B cell (primary cell): ENCODE data around the gene LRRC66. TPM values are rescaled to one million over a fixed set of nuclear protein-coding genes. Genes with fewer than 3 reads are reported as not detected.

ENCODE experiments used
- ATAC-seq: fragments of 200-7000 bp; cut with Tn5 transposase; one replicate; pipeline ENCODE4 v1.10.0; 2021; ENCODE audit warnings: low read depth, mild to moderate bottlenecking, moderate number of reproducible peaks, moderate library complexity
- CTCF ChIA-PET: fragments of 350-600 bp; sonication (Branson Sonifier 250); formaldehyde crosslinking; loops from one replicate; lab custom pipeline; 2021; ENCODE audit warnings: antibody characterized with exemption, inconsistent platforms; lab: Charles Lee
- POLR2A ChIA-PET: fragments of 350-600 bp; sonication (Branson Sonifier 250); formaldehyde crosslinking; loops from one replicate; lab custom pipeline; 2021; ENCODE audit warnings: antibody characterized with exemption; lab: Charles Lee
- DNase-seq: peaks from one replicate; pipeline ENCODE4 v3.0.0; 2013
- H2AFZ ChIP-seq: 2 replicates; pipeline ENCODE4 v1.6.1; 2012; ENCODE audit warnings: mild to moderate bottlenecking, low read depth, low read length; ENCODE audit not compliant: insufficient read depth, poor library complexity, severe bottlenecking
- H3K27ac ChIP-seq, 2 donors: 1 replicate in 1 of 2; 2 replicates in 1 of 2; pipeline ENCODE4 v1.5.1; 2012 to 2013; ENCODE audit warnings: low read length in 2 of 2, mild to moderate bottlenecking in 2 of 2, moderate library complexity in 1 of 2
- H3K27me3 ChIP-seq, 4 experiments: fragments of 200-600 bp in 1 of 4; sonication (generic) in 1 of 4; replicated peaks in 1 of 4; 1 replicate in 2 of 4; 2 replicates in 2 of 4; pipeline versions ENCODE4 v1.6.1 to v1.7.0; 2013 to 2016; ENCODE audit warnings: low read length in 3 of 4, mild to moderate bottlenecking in 2 of 4, mixed read lengths in 1 of 4, moderate library complexity in 1 of 4; ENCODE audit not compliant: insufficient read depth in 4 of 4, control insufficient read depth in 3 of 4; ENCODE audit errors: control extremely low read depth in 1 of 4
- H3K36me3 ChIP-seq, 2 experiments: replicated peaks in 1 of 2; 1 replicate in 1 of 2; 2 replicates in 1 of 2; pipeline versions ENCODE4 v1.6.1 to v1.7.1; 2013; ENCODE audit warnings: low read length in 1 of 2; ENCODE audit not compliant: insufficient read depth in 2 of 2, control insufficient read depth in 1 of 2; ENCODE audit errors: control extremely low read depth in 1 of 2, extremely low read depth in 1 of 2
- H3K4me1 ChIP-seq, 2 donors: fragments of 200-600 bp in 1 of 2; sonication (generic) in 1 of 2; 1 replicate in 1 of 2; 2 replicates in 1 of 2; pipeline versions ENCODE4 v1.5.1 to v1.6.1; 2013 to 2017; ENCODE audit warnings: low read length in 2 of 2; ENCODE audit not compliant: control insufficient read depth in 2 of 2, insufficient read depth in 2 of 2
- H3K4me2 ChIP-seq: replicated peaks from 2 replicates; pipeline ENCODE3; 2012; ENCODE audit warnings: mild to moderate bottlenecking, low read depth, low read length; ENCODE audit not compliant: poor library complexity, severe bottlenecking
- H3K4me3 ChIP-seq, 5 experiments: fragments of 200-600 bp in 1 of 5; sonication (generic) in 1 of 5; 1 replicate in 3 of 5; 2 replicates in 2 of 5; pipeline versions ENCODE4 v1.5.1 to v1.7.0; 2011 to 2016; ENCODE audit warnings: low read length in 4 of 5, mild to moderate bottlenecking in 4 of 5, low read depth in 2 of 5, control low read depth in 1 of 5, moderate library complexity in 1 of 5; ENCODE audit not compliant: insufficient read depth in 1 of 5; ENCODE audit errors: control extremely low read depth in 1 of 5, extremely low read depth in 1 of 5
- H3K79me2 ChIP-seq: fragments of 200-600 bp; sonication (generic); one replicate; pipeline ENCODE4 v1.6.0; 2016; ENCODE audit warnings: low read length; ENCODE audit not compliant: control insufficient read depth, insufficient read depth
- H3K9ac ChIP-seq: fragments of 200-600 bp; sonication (generic); 2 replicates; pipeline ENCODE4 v1.6.1; 2017; ENCODE audit warnings: mild to moderate bottlenecking, low read length, moderate library complexity
- H3K9me3 ChIP-seq, 3 donors: one replicate each; pipeline versions ENCODE4 v1.6.1 to v1.7.1; 2013; ENCODE audit warnings: low read length in 2 of 3; ENCODE audit not compliant: control insufficient read depth in 2 of 3, insufficient read depth in 1 of 3; ENCODE audit errors: control extremely low read depth in 1 of 3
- H4K20me1 ChIP-seq: 2 replicates; pipeline ENCODE4 v1.6.0; 2012; ENCODE audit warnings: mild to moderate bottlenecking, low read length; ENCODE audit not compliant: insufficient read depth, control insufficient read depth, poor library complexity, severe bottlenecking
- H3K27ac Mint-ChIP-seq: one replicate; pipeline ENCODE4 v1.8.0; 2021; ENCODE audit warnings: mixed read lengths
- H3K27me3 Mint-ChIP-seq: one replicate; pipeline ENCODE4 v1.8.0; 2021; ENCODE audit warnings: mixed read lengths
- H3K4me1 Mint-ChIP-seq: one replicate; pipeline ENCODE4 v1.8.0; 2021; ENCODE audit warnings: mixed read lengths
- H3K4me3 Mint-ChIP-seq: one replicate; pipeline ENCODE4 v1.8.0; 2021; ENCODE audit warnings: mixed read lengths
- H3K9me3 Mint-ChIP-seq: one replicate; pipeline ENCODE4 v1.8.0; 2022; ENCODE audit warnings: mixed read lengths; ENCODE audit not compliant: insufficient read depth
- CTCF ChIP-seq: fragments of 200-600 bp; IDR thresholded peaks from one replicate; pipeline ENCODE4 v1.8.0; 2022; ENCODE audit warnings: antibody characterized with exemption, mild to moderate bottlenecking
- EZH2 ChIP-seq: IDR thresholded peaks from 2 replicates; pipeline ENCODE4 v1.6.1; 2012; ENCODE audit warnings: borderline replicate concordance, low read depth, mild to moderate bottlenecking, moderate library complexity, low read length; ENCODE audit not compliant: insufficient read depth, poor library complexity, severe bottlenecking
- whole genome bisulfite sequencing: methylation state at CpG from one replicate; pipeline ENCODE4 v1.1.5; 2013; ENCODE audit warnings: missing lambda C conversion rate; ENCODE audit not compliant: insufficient coverage; 5-methylcytosine and 5-hydroxymethylcytosine counted together
- intact Hi-C: fragments of 100-400 bp; cut with micrococcal nuclease; formaldehyde crosslinking; loops from one replicate; pipeline ENCODE4 v1.10.0; 2022
- polyA plus RNA-seq: library from polyadenylated mRNA; depleted of rRNA; stranded (reverse); fragments of >200 nt; gene quantifications from 2 replicates; pipeline ENCODE4 v1.2.3, GENCODE V29; 2012
- total RNA-seq, 2 donors: library from RNA; stranded (reverse); fragments of 120-200 nt in 1 of 2; gene quantifications; 1 replicate in 1 of 2; 2 replicates in 1 of 2; pipeline versions ENCODE4 v1.2.3 to v1.2.4, GENCODE V29; 2013 to 2022

The LRRC66 gene
- total and polyA plus RNA-seq, 2 donors (not counting 1 experiment from before 2014, with no cell fraction given): 0.37 to 0.44 TPM

GRCh38 chr4:52005604-52006273 is 14.4 kb downstream of the LRRC66 start:
- no peak for TF ChIP-seq EZH2
- TF ChIP-seq CTCF: no peak
- WGBS: no CpG with 5 or more reads among the region's 2 CpGs
- Histone ChIP-seq H3K36me3 (no peaks in the 10 kb centered on the region), H3K9ac (no peak overlapping the region), H3K4me3 (no peak overlapping the region), H3K9me3 (no peaks in the 10 kb centered on the region), H3K4me2 (no peak overlapping the region), H2AFZ (no peak overlapping the region), H3K79me2 (no peaks in the 10 kb centered on the region), H3K27ac (no peak overlapping the region), H4K20me1 (no peaks in the 10 kb centered on the region), H3K4me1 (no peaks in the 10 kb centered on the region), H3K27me3 (no peaks in the 10 kb centered on the region)
- no peaks in the 10 kb centered on the region for H3K27me3 Mint-ChIP-seq
- no peaks in the 10 kb centered on the region for H3K4me1 Mint-ChIP-seq
- ChIA-PET POLR2A (no interaction called here), CTCF (no interaction called here)
- no peaks in the 10 kb centered on the region for H3K9me3 Mint-ChIP-seq
- H3K4me3 Mint-ChIP-seq: no peak overlapping the region
- no peak for DNase-seq
- no peak overlapping the region for H3K27ac Mint-ChIP-seq
- no peak for ATAC-seq
- intact Hi-C loops: no loop called here

- no peaks in the 10 kb centered on the region for H3K9me3 ChIP-seq
- no peaks in the 10 kb centered on the region for H3K4me1 ChIP-seq
- TF ChIP-seq EZH2 (no peak), CTCF (no peak)
- no peak for DNase-seq
- H3K27me3 Mint-ChIP-seq: no peaks in the 10 kb centered on the region
- CTCF ChIA-PET: no interaction called here
- no peaks in the 10 kb centered on the region for H3K79me2 ChIP-seq
- no peak overlapping the region for H3K4me3 ChIP-seq
- no peak overlapping the region for H3K9ac ChIP-seq
- H3K27ac Mint-ChIP-seq: no peak overlapping the region
- no peak for ATAC-seq
- intact Hi-C loops: no loop called here
- no peak overlapping the region for H3K4me3 Mint-ChIP-seq
- no peaks in the 10 kb centered on the region for H3K4me1 Mint-ChIP-seq
- POLR2A ChIA-PET: no interaction called here
- H3K9me3 Mint-ChIP-seq: no peaks in the 10 kb centered on the region
- H3K4me2 ChIP-seq: no peak overlapping the region
- no peaks in the 10 kb centered on the region for H3K27me3 ChIP-seq
- H3K36me3 ChIP-seq: no peaks in the 10 kb centered on the region
- H4K20me1 ChIP-seq: no peaks in the 10 kb centered on the region
- H3K27ac ChIP-seq: no peak overlapping the region
- no peak overlapping the region for H2AFZ ChIP-seq
Observed at GRCh38 chr4:52004414-52004813, 15.7 kb downstream of the LRRC66 start.
